Parathyroid adenoma (tissue), 2 donors: ENCODE measurements around the gene C2CD2.

Experiments
- H2AFZ ChIP-seq: fragments of 300-600 bp; sonication (generic); one replicate; pipeline ENCODE4 v1.7.0; 2017; ENCODE audit warnings: antibody characterized with exemption, mild to moderate bottlenecking
- H3K27ac ChIP-seq: fragments of 300-600 bp; sonication (generic); one replicate; pipeline ENCODE4 v1.7.0; 2017
- H3K27me3 ChIP-seq: fragments of 300-600 bp; sonication (generic); one replicate; pipeline ENCODE4 v1.7.0; 2017; ENCODE audit warnings: low read length; ENCODE audit not compliant: control insufficient read depth, insufficient read depth
- H3K36me3 ChIP-seq: fragments of 300-600 bp; sonication (generic); one replicate; pipeline ENCODE4 v1.7.0; 2017; ENCODE audit warnings: low read length; ENCODE audit not compliant: control insufficient read depth, insufficient read depth
- H3K4me1 ChIP-seq: fragments of 300-600 bp; sonication (generic); one replicate; pipeline ENCODE4 v1.7.0; 2017; ENCODE audit warnings: control low read depth
- H3K4me2 ChIP-seq: fragments of 300-600 bp; sonication (generic); one replicate; pipeline ENCODE4 v1.7.0; 2017; ENCODE audit warnings: low read length
- H3K4me3 ChIP-seq: fragments of 300-600 bp; sonication (generic); one replicate; pipeline ENCODE4 v1.7.0; 2017; ENCODE audit warnings: low read depth, low read length
- H3K79me2 ChIP-seq: fragments of 300-600 bp; sonication (generic); one replicate; pipeline ENCODE4 v1.7.0; 2017; ENCODE audit warnings: control low read depth
- H3K9ac ChIP-seq: fragments of 300-600 bp; sonication (generic); one replicate; pipeline ENCODE4 v1.7.0; 2017; ENCODE audit warnings: mild to moderate bottlenecking
- H3K9me3 ChIP-seq: fragments of 300-600 bp; sonication (generic); one replicate; pipeline ENCODE4 v1.7.0; 2017; ENCODE audit warnings: low read length; ENCODE audit not compliant: control insufficient read depth
- CTCF ChIP-seq: fragments of 300-600 bp; sonication (generic); IDR thresholded peaks from one replicate; pipeline ENCODE4 v1.7.0; 2017; ENCODE audit warnings: antibody characterized with exemption, mild to moderate bottlenecking
- donor health status: primary hyperparathyroidism.

C2CD2 gene

GRCh38 chr21:41857771-41858300, 96.0 kb downstream of the C2CD2 start:
- no peak for TF ChIP-seq CTCF
- Histone ChIP-seq H2AFZ (no peak overlapping the region), H3K4me3 (no peak overlapping the region), H3K36me3 (no peaks in the 10 kb centered on the region), H3K9me3 (no peaks in the 10 kb centered on the region), H3K79me2 (no peaks in the 10 kb centered on the region), H3K27ac (no peak overlapping the region), H3K4me1 (no peaks in the 10 kb centered on the region), H3K9ac (no peak overlapping the region), H3K4me2 (no peak overlapping the region), H3K27me3 (no peaks in the 10 kb centered on the region)

GRCh38 chr21:41856572-41856971, 97.2 kb downstream of the C2CD2 start:
- Histone ChIP-seq H3K36me3 (no peaks in the 10 kb centered on the region), H3K4me2 (no peak overlapping the region), H3K27ac (no peak overlapping the region), H3K79me2 (no peaks in the 10 kb centered on the region), H3K9me3 (no peaks in the 10 kb centered on the region), H3K4me3 (no peak overlapping the region), H2AFZ (no peak overlapping the region), H3K27me3 (no peaks in the 10 kb centered on the region), H3K4me1 (no peaks in the 10 kb centered on the region), H3K9ac (no peak overlapping the region)
- no peak for TF ChIP-seq CTCF

GRCh38 chr21:41854426-41854995, 99.3 kb downstream of the C2CD2 start:
- no peaks in the 10 kb centered on the region for H3K36me3 ChIP-seq
- no peaks in the 10 kb centered on the region for H3K79me2 ChIP-seq
- H3K9me3 ChIP-seq = no peaks in the 10 kb centered on the region
- H3K9ac ChIP-seq = no peak overlapping the region
- H3K4me3 ChIP-seq = no peak overlapping the region
- no peaks in the 10 kb centered on the region for H3K4me1 ChIP-seq
- H2AFZ ChIP-seq = no peak overlapping the region
- H3K27ac ChIP-seq = no peak overlapping the region
- no peak for TF ChIP-seq CTCF
- H3K27me3 ChIP-seq = no peaks in the 10 kb centered on the region
- no peak overlapping the region for H3K4me2 ChIP-seq

- Histone ChIP-seq H3K9ac (no peak overlapping the region), H3K27me3 (no peaks in the 10 kb centered on the region), H2AFZ (no peak overlapping the region), H3K4me2 (no peak overlapping the region), H3K4me3 (no peak overlapping the region), H3K27ac (no peak overlapping the region), H3K9me3 (no peaks in the 10 kb centered on the region), H3K79me2 (no peaks in the 10 kb centered on the region), H3K4me1 (no peaks in the 10 kb centered on the region), H3K36me3 (no peaks in the 10 kb centered on the region)
- TF ChIP-seq CTCF = no peak
Measured at GRCh38 chr21:41852929-41853320, 100.9 kb downstream of the C2CD2 start.
